ENCODE results near the gene CHMP1B.

GRCh38 chr18:11880586-11881304, 29.5 kb downstream of the CHMP1B start:
- TF ChIP-seq CTCF (IDR thresholded peaks at IDR 0.05) (no peak), POLR2A (IDR thresholded peaks at IDR 0.05) (no peak)
